MM.1S (cell line): Measurements from ENCODE around the gene ALPP.
A peak's percentile ranks its signal among the peaks of the same experiment; 100 is the strongest.
"Not testable (repeated sequence)": the region's sequence is repeated elsewhere in the genome, so short reads cannot be mapped to it uniquely, and the experiment has no call there.

ENCODE experiments used
- DNase-seq: peaks from one replicate; pipeline ENCODE4 v3.0.0-alpha.2; 2015
- H2AFZ ChIP-seq: fragments of 300-600 bp; sonication (generic); 2 replicates; pipeline ENCODE4 v1.6.0; 2016; ENCODE audit warnings: antibody characterized with exemption, low read length
- H3F3A ChIP-seq: fragments of 300-600 bp; sonication (generic); 2 replicates; pipeline ENCODE4 v1.6.1; 2016; ENCODE audit warnings: mild to moderate bottlenecking, antibody characterized with exemption, low read length, moderate library complexity, mixed read lengths; ENCODE audit not compliant: insufficient read depth
- H3K27ac ChIP-seq: fragments of 300-600 bp; sonication (generic); 2 replicates; pipeline ENCODE4 v1.5.1; 2016; ENCODE audit warnings: mild to moderate bottlenecking, low read length
- H3K27me3 ChIP-seq: fragments of 300-600 bp; sonication (generic); replicated peaks from 2 replicates; pipeline ENCODE4 v1.6.0; 2016; ENCODE audit warnings: low read length; ENCODE audit not compliant: insufficient read depth
- H3K36me3 ChIP-seq: fragments of 300-600 bp; sonication (generic); replicated peaks from 2 replicates; pipeline ENCODE4 v1.6.1; 2016; ENCODE audit warnings: mild to moderate bottlenecking, low read length, mixed read lengths; ENCODE audit not compliant: insufficient read depth
- H3K4me1 ChIP-seq: fragments of 300-600 bp; sonication (generic); 2 replicates; pipeline ENCODE4 v1.6.1; 2016; ENCODE audit warnings: low read length, mixed read lengths
- H3K4me2 ChIP-seq: fragments of 300-600 bp; sonication (generic); 2 replicates; pipeline ENCODE4 v1.6.0; 2016; ENCODE audit warnings: low read depth, low read length
- H3K4me3 ChIP-seq: fragments of 300-600 bp; sonication (generic); 2 replicates; pipeline ENCODE4 v1.5.1; 2016; ENCODE audit warnings: low read length, mixed read lengths
- H3K79me2 ChIP-seq: fragments of 300-600 bp; sonication (generic); 2 replicates; pipeline ENCODE4 v1.6.1; 2016; ENCODE audit warnings: mixed run types, low read length, mixed read lengths
- H3K9ac ChIP-seq: fragments of 300-600 bp; sonication (generic); 2 replicates; pipeline ENCODE4 v1.6.1; 2016; ENCODE audit warnings: low read length, mixed read lengths
- H3K9me2 ChIP-seq: fragments of 300-600 bp; sonication (generic); replicated peaks from 2 replicates; pipeline ENCODE4 v1.6.1; 2016; ENCODE audit warnings: mild to moderate bottlenecking, low read length, mixed read lengths; ENCODE audit not compliant: insufficient read depth
- H3K9me3 ChIP-seq: fragments of 300-600 bp; sonication (generic); replicated peaks from 2 replicates; pipeline ENCODE4 v1.6.1; 2016; ENCODE audit warnings: mild to moderate bottlenecking, low read length, mixed read lengths; ENCODE audit not compliant: insufficient read depth
- H4K20me1 ChIP-seq: fragments of 300-600 bp; sonication (generic); 2 replicates; pipeline ENCODE4 v1.6.1; 2016; ENCODE audit warnings: mild to moderate bottlenecking, low read length, moderate library complexity, mixed read lengths; ENCODE audit not compliant: insufficient read depth
- EZH2 ChIP-seq: fragments of 300-600 bp; sonication (generic); optimal IDR thresholded peaks from 2 replicates; pipeline ENCODE3; 2017; ENCODE audit warnings: low read depth, mild to moderate bottlenecking, antibody characterized with exemption, low read length, mixed read lengths
- EZH2phosphoT487 ChIP-seq: fragments of 300-600 bp; sonication (generic); IDR thresholded peaks from 2 replicates; pipeline ENCODE4 v1.6.1; 2018; ENCODE audit warnings: antibody characterized with exemption, low read length
- TF ChIP-seq, protein P1 (sequence below): fragments of 300-600 bp; sonication (generic); IDR thresholded peaks from 2 replicates; pipeline ENCODE4 v1.5.1; 2016; ENCODE audit warnings: antibody characterized with exemption, low read length, mixed read lengths

Gene ALPP

DNA sequence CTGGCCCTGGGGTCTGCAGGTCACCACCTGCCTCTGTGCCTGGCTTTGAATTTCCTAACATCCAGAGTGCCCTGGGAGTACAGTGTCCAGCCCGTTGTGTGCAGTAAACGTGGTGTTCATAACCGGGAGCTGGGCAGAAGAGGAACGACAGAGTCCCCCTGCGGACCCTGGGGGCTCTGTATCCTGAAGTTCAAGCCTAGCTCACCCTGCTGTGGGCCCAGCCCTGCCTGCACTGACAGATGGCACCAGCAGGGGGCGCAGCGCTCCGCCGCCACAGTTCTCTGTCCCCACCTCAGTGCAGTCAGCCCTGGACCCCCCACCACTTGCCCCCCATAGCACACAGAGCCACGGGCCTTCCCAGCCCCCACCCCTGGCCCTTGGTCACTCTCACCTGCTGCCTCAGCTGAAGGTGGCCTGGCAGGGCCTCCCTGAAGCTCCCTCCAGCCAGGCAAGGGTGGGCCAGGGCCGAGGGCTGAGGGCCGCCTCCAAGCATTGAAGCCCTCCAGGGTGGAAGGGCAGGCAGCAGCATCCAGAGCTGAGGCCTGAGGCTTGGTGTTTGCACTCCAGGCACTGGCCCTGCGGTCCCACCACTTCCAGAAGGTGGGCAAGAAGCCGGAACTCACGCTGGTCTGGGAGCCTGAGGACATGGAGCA, 43.2 kb upstream of the ALPP start:
- not testable (repeated sequence) for H3K4me2 ChIP-seq, H3F3A ChIP-seq, H3K9me3 ChIP-seq, H3K9ac ChIP-seq, H4K20me1 ChIP-seq, DNase-seq, H3K4me1 ChIP-seq, H3K27me3 ChIP-seq, H3K27ac ChIP-seq, H3K4me3 ChIP-seq, H2AFZ ChIP-seq, H3K36me3 ChIP-seq, H3K9me2 ChIP-seq, H3K79me2 ChIP-seq
- TF ChIP-seq, protein P1, sequence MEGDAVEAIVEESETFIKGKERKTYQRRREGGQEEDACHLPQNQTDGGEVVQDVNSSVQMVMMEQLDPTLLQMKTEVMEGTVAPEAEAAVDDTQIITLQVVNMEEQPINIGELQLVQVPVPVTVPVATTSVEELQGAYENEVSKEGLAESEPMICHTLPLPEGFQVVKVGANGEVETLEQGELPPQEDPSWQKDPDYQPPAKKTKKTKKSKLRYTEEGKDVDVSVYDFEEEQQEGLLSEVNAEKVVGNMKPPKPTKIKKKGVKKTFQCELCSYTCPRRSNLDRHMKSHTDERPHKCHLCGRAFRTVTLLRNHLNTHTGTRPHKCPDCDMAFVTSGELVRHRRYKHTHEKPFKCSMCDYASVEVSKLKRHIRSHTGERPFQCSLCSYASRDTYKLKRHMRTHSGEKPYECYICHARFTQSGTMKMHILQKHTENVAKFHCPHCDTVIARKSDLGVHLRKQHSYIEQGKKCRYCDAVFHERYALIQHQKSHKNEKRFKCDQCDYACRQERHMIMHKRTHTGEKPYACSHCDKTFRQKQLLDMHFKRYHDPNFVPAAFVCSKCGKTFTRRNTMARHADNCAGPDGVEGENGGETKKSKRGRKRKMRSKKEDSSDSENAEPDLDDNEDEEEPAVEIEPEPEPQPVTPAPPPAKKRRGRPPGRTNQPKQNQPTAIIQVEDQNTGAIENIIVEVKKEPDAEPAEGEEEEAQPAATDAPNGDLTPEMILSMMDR = peak; percentile 37

- no peak for DNase-seq
- no peak overlapping the region for H2AFZ ChIP-seq
- no peaks in the 10 kb centered on the region for H3K9me2 ChIP-seq
- no peak overlapping the region for H3K9ac ChIP-seq
- H3K4me3 ChIP-seq = no peak overlapping the region
- H4K20me1 ChIP-seq = no peaks in the 10 kb centered on the region
- H3K9me3 ChIP-seq = no peaks in the 10 kb centered on the region
- TF ChIP-seq EZH2phosphoT487 (no peak), EZH2 (no peak)
- TF ChIP-seq, protein P1 = no peak
- no peak overlapping the region for H3K27ac ChIP-seq
- H3K36me3 ChIP-seq = no peaks in the 10 kb centered on the region
- no peaks in the 10 kb centered on the region for H3K27me3 ChIP-seq
- H3F3A ChIP-seq = no peaks in the 10 kb centered on the region
- no peak overlapping the region for H3K4me2 ChIP-seq
- no peaks in the 10 kb centered on the region for H3K4me1 ChIP-seq
- no peaks in the 10 kb centered on the region for H3K79me2 ChIP-seq
Observed at GRCh38 chr2:232335859-232336215, 42.7 kb upstream of the ALPP start.

- H3K36me3 ChIP-seq = no peaks in the 10 kb centered on the region
- H2AFZ ChIP-seq = no peak overlapping the region
- H3K79me2 ChIP-seq = no peaks in the 10 kb centered on the region
- H3K4me2 ChIP-seq = no peak overlapping the region
- H3K4me3 ChIP-seq = no peak overlapping the region
- H3K4me1 ChIP-seq = no peaks in the 10 kb centered on the region
- H3K27me3 ChIP-seq = no peaks in the 10 kb centered on the region
- H3K9ac ChIP-seq = no peak overlapping the region
- TF ChIP-seq EZH2phosphoT487 (no peak), EZH2 (no peak)
- TF ChIP-seq, protein P1 = no peak
- no peaks in the 10 kb centered on the region for H3F3A ChIP-seq
- H3K9me3 ChIP-seq = no peaks in the 10 kb centered on the region
- DNase-seq = no peak
- H4K20me1 ChIP-seq = no peaks in the 10 kb centered on the region
- no peaks in the 10 kb centered on the region for H3K9me2 ChIP-seq
- no peak overlapping the region for H3K27ac ChIP-seq
Observed at GRCh38 chr2:232336241-232336736, 42.3 kb upstream of the ALPP start.
